ENCODE data around the gene ROBO1. TPM values are rescaled to one million over a fixed set of nuclear protein-coding genes. Genes with fewer than 3 reads are reported as not detected.

The ROBO1 gene
- total and polyA plus RNA-seq, 2 of the 13 experiments (the other 11 are each of a cell fraction or from before 2014, with no cell fraction given), result 52.2 to 71.0 TPM

DNA sequence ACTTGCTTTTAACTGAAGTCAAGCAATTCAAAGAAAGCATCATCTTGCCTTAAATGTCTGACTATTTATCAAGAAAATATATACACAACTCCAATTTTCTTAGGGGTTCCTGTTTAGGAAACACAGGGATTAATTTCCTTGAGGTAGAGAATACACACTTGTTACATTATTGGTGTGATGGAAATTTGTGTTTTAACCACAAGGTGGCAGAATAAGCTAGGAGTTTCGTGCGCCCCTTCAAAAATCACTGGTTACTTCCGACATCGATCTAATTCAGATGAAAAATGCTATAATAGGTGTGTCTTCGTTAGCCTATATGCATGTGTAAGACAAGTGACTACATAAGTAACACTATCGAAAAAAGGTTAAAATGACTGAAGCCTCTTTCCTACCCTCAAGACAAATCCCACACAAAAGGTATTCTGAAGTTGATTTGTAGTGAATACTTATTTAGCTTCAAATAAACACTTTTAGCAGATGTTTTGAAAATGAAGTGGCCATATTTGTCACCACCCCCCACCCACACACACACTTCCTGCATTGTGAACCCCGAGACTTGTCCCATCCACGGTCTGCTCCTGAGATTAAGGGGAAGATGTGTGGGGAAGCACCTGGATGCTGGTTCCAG is 246.5 kb downstream of the ROBO1 start:
- Histone ChIP-seq H3K27ac (ENCODE audit: extremely low read length, insufficient read depth, low read length) (no peak overlapping the region), H3K4me1 (ENCODE audit: insufficient read depth, low read length) (no peaks in the 10 kb centered on the region), H3K4me3 (replicated peaks in 1 of 3; ENCODE audit: insufficient read depth in 1 of 3, low read depth in 2 of 3, low read length in 3 of 3) (no peak overlapping the region), H3K4me2 (ENCODE audit: low read depth, low read length) (no peak overlapping the region), H4K20me1 (ENCODE audit: insufficient read depth, low read length) (no peaks in the 10 kb centered on the region), H3K79me2 (ENCODE audit: insufficient read depth, low read length) (no peaks in the 10 kb centered on the region), H3K9me3 (ENCODE audit: low read length) (no peaks in the 10 kb centered on the region), H2AFZ (ENCODE audit: low read length) (no peak overlapping the region), H3K36me3 (replicated peaks in 1 of 2; ENCODE audit: control insufficient read depth in 1 of 2, insufficient read depth in 2 of 2, low read length in 2 of 2) (no peaks in the 10 kb centered on the region), H3K27me3 (ENCODE audit: control insufficient read depth in 1 of 2, insufficient read depth in 2 of 2, low read length in 2 of 2) (no peaks in the 10 kb centered on the region), H3K9ac (ENCODE audit: insufficient read depth, low read depth, low read length) (no peak overlapping the region)
- FAIRE-seq, result no peak
- ATAC-seq, result peak; percentile 71
- intact Hi-C loops (cut with micrococcal nuclease; ENCODE audit: unreplicated experiment) (loop anchor here (1.0 to 5.0 kb wide), 4 partner anchors 321 to 1651 kb away; no protein-coding TSS in a partner anchor), in situ Hi-C loops (cut with HindIII; ENCODE audit: extremely low pct_ligation_motif_present, low pct_unique_long_range_greater_than_20kb) (loop anchor here (25.0 kb wide), 1 partner anchor 1166 kb away; no protein-coding TSS in a partner anchor)
- CTCF ChIA-PET (ENCODE audit: low intra/inter-chr PET ratio, low total read pairs), result interaction anchor here (1.0 to 1.3 kb wide), 4 partner anchors 203 to 1168 kb away, joined by 3 to 4 read pairs (median 4); no protein-coding TSS in a partner anchor
- 5% methylated on average over 8 of the region's 8 CpGs for WGBS (ENCODE audit: low lambda C conversion rate)
- POLR2A ChIA-PET, result no interaction called here
- no TSS peak for BruUV-seq (replicated peaks)
- TF ChIP-seq, protein P1, sequence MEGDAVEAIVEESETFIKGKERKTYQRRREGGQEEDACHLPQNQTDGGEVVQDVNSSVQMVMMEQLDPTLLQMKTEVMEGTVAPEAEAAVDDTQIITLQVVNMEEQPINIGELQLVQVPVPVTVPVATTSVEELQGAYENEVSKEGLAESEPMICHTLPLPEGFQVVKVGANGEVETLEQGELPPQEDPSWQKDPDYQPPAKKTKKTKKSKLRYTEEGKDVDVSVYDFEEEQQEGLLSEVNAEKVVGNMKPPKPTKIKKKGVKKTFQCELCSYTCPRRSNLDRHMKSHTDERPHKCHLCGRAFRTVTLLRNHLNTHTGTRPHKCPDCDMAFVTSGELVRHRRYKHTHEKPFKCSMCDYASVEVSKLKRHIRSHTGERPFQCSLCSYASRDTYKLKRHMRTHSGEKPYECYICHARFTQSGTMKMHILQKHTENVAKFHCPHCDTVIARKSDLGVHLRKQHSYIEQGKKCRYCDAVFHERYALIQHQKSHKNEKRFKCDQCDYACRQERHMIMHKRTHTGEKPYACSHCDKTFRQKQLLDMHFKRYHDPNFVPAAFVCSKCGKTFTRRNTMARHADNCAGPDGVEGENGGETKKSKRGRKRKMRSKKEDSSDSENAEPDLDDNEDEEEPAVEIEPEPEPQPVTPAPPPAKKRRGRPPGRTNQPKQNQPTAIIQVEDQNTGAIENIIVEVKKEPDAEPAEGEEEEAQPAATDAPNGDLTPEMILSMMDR (CRISPR knock-in tag; IDR thresholded peaks at IDR 0.05), result peak; percentile 72
- TF ChIP-seq MIXL1 (CRISPR knock-in tag; IDR thresholded peaks at IDR 0.05) (0 out of 2 replicates have a peak, but pooled peaks have one; percentile 26), STAG1 (CRISPR knock-in tag; IDR thresholded peaks at IDR 0.05) (peak; percentile 81), THYN1 (CRISPR knock-in tag; IDR thresholded peaks at IDR 0.05; ENCODE audit: borderline replicate concordance, low read depth) (no peak), SMC3 (IDR thresholded peaks at IDR 0.05; ENCODE audit: low read length) (peak; percentile 37), ELF3 (CRISPR knock-in tag; IDR thresholded peaks at IDR 0.05) (peak; percentile 48; the same call in 1 of the 2 replicates), RAD21 (CRISPR knock-in tag; IDR thresholded peaks at IDR 0.05) (peak; percentile 66)
- TF ChIP-seq, protein P2, sequence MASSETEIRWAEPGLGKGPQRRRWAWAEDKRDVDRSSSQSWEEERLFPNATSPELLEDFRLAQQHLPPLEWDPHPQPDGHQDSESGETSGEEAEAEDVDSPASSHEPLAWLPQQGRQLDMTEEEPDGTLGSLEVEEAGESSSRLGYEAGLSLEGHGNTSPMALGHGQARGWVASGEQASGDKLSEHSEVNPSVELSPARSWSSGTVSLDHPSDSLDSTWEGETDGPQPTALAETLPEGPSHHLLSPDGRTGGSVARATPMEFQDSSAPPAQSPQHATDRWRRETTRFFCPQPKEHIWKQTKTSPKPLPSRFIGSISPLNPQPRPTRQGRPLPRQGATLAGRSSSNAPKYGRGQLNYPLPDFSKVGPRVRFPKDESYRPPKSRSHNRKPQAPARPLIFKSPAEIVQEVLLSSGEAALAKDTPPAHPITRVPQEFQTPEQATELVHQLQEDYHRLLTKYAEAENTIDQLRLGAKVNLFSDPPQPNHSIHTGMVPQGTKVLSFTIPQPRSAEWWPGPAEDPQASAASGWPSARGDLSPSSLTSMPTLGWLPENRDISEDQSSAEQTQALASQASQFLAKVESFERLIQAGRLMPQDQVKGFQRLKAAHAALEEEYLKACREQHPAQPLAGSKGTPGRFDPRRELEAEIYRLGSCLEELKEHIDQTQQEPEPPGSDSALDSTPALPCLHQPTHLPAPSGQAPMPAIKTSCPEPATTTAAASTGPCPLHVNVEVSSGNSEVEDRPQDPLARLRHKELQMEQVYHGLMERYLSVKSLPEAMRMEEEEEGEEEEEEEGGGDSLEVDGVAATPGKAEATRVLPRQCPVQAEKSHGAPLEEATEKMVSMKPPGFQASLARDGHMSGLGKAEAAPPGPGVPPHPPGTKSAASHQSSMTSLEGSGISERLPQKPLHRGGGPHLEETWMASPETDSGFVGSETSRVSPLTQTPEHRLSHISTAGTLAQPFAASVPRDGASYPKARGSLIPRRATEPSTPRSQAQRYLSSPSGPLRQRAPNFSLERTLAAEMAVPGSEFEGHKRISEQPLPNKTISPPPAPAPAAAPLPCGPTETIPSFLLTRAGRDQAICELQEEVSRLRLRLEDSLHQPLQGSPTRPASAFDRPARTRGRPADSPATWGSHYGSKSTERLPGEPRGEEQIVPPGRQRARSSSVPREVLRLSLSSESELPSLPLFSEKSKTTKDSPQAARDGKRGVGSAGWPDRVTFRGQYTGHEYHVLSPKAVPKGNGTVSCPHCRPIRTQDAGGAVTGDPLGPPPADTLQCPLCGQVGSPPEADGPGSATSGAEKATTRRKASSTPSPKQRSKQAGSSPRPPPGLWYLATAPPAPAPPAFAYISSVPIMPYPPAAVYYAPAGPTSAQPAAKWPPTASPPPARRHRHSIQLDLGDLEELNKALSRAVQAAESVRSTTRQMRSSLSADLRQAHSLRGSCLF (CRISPR knock-in tag; IDR thresholded peaks at IDR 0.05; ENCODE audit: borderline replicate concordance), result no peak
- DNase-seq (ENCODE audit: low spot score), result peak; percentile 35
